ENCODE results near the gene PIAS3.
A peak's percentile ranks its signal among the peaks of the same experiment; 100 is the strongest.

The PIAS3 gene

GRCh38 chr1:145858901-145859490 lies at the start of gene PIAS3:
PIAS3 (minus strand) TSS chr1:145859081; CDS start chr1:145858990, 91 bp downstream.
- peak; percentile 88 for DNase-seq

- DNase-seq, result no peak
Observed at GRCh38 chr1:145908653-145909052, 49.8 kb upstream of the PIAS3 start.

GRCh38 chr1:145906954-145907753 lies 48.3 kb upstream of the PIAS3 start:
- DNase-seq, result no peak

GRCh38 chr1:145901312-145902021 lies 42.6 kb upstream of the PIAS3 start:
- DNase-seq, result no peak

- DNase-seq, result no peak
Observed at GRCh38 chr1:145898756-145899155, 39.9 kb upstream of the PIAS3 start.

- no peak for DNase-seq
Observed at GRCh38 chr1:145897969-145898368, 39.1 kb upstream of the PIAS3 start.

- no peak for DNase-seq
Observed at GRCh38 chr1:145895471-145895870, 36.6 kb upstream of the PIAS3 start.

GRCh38 chr1:145893306-145894055 lies 34.6 kb upstream of the PIAS3 start:
- no peak for DNase-seq

- DNase-seq, result no peak
Observed at GRCh38 chr1:145892486-145893087, 33.7 kb upstream of the PIAS3 start.

- peak; percentile 99 for DNase-seq
Observed at GRCh38 chr1:145891587-145892485, 33.0 kb upstream of the PIAS3 start.

- DNase-seq, result peak; percentile 39
Observed at GRCh38 chr1:145891143-145891542, 32.3 kb upstream of the PIAS3 start.

- peak; percentile 87 for DNase-seq
Observed at GRCh38 chr1:145889722-145890121, 30.8 kb upstream of the PIAS3 start.

- no peak for DNase-seq
Observed at GRCh38 chr1:145887631-145888030, 28.8 kb upstream of the PIAS3 start.

GRCh38 chr1:145886816-145887215 lies 27.9 kb upstream of the PIAS3 start:
- DNase-seq, result no peak

GRCh38 chr1:145886390-145886789 lies 27.5 kb upstream of the PIAS3 start:
- no peak for DNase-seq

GRCh38 chr1:145885738-145886287 lies 26.9 kb upstream of the PIAS3 start, which contains the start of gene ANKRD35:
ANKRD35 (minus strand) TSS chr1:145885866; CDS start chr1:145885758, 108 bp downstream.
- DNase-seq, result peak; percentile 72

GRCh38 chr1:145884675-145885074 lies 25.8 kb upstream of the PIAS3 start:
- DNase-seq, result no peak

GRCh38 chr1:145879775-145880174 lies 20.9 kb upstream of the PIAS3 start:
- peak; percentile 97 for DNase-seq

- no peak for DNase-seq
Observed at GRCh38 chr1:145878724-145879123, 19.8 kb upstream of the PIAS3 start.

- DNase-seq, result no peak
Observed at GRCh38 chr1:145877923-145878486, 19.1 kb upstream of the PIAS3 start.

GRCh38 chr1:145874646-145875045 lies 15.8 kb upstream of the PIAS3 start:
- no peak for DNase-seq
